Measurements from ENCODE around the gene ARSA. TPM values are rescaled to one million over a fixed set of nuclear protein-coding genes. Genes with fewer than 3 reads are reported as not detected.

Gene ARSA
- total RNA-seq, 6 donors from 2014 or later: 29.8 to 99.0 (median 59.2) TPM

DNA sequence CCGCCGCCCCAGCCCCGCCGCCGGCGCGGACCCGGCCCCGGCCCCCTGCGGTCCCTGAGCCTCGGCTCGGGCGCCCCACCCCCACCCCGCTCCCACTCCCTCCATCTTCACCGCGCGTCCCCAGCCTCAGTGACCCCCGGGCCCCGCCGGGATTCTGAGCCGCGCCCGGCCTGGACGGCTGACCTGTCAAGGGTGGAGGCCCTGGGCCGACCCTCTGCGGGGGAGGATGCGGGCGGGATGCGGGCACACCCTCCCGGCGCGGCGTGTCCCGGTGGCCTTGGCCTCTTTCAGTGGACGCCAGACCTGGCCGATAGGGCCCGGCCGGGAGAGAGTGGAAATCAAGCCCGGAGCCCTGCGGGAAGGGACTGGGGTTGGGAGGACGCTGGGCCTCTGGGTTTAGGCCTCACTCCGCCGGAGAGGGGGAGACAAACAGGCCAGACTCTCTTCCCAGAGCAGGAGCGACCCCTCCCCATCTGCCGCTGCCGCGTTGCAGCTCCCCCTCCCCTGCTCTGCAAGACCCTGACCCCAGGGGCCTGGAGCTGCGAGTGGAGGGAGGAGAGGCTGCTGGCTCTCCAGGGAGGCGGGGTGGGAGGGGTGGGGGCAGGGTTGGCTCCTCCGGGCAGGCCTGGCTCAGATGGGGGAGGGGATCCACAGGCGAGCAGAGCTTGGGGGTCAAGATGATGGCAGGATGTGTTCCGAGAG lies 26.8 kb downstream of the ARSA start:
- no peak for TF ChIP-seq EP300 (IDR thresholded peaks at IDR 0.05)
- no peak for TF ChIP-seq POLR2AphosphoS5 (IDR thresholded peaks at IDR 0.05)
- TF ChIP-seq, protein P1, sequence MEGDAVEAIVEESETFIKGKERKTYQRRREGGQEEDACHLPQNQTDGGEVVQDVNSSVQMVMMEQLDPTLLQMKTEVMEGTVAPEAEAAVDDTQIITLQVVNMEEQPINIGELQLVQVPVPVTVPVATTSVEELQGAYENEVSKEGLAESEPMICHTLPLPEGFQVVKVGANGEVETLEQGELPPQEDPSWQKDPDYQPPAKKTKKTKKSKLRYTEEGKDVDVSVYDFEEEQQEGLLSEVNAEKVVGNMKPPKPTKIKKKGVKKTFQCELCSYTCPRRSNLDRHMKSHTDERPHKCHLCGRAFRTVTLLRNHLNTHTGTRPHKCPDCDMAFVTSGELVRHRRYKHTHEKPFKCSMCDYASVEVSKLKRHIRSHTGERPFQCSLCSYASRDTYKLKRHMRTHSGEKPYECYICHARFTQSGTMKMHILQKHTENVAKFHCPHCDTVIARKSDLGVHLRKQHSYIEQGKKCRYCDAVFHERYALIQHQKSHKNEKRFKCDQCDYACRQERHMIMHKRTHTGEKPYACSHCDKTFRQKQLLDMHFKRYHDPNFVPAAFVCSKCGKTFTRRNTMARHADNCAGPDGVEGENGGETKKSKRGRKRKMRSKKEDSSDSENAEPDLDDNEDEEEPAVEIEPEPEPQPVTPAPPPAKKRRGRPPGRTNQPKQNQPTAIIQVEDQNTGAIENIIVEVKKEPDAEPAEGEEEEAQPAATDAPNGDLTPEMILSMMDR (IDR thresholded peaks at IDR 0.05): no peak
- no peak for TF ChIP-seq POLR2A (IDR thresholded peaks at IDR 0.05)
- Histone ChIP-seq H3K27ac (no peak overlapping the region), H3K36me3 (no peaks in the 10 kb centered on the region), H3K4me1 (peaks cover 11 to 19% (median 14%) of the 10 kb centered on the region in 4 donors), H3K9me3 (no peaks in the 10 kb centered on the region), H3K4me3 (peak overlapping the region in 3 of 4 donors; percentile 48 to 56 (median 55)), H3K27me3 (peaks cover 0 to 44% (median 26%) of the 10 kb centered on the region in 4 donors)
- DNase-seq (peak in 1 of 2 donors; percentile 81), ATAC-seq (ENCODE audit: low FRiP score in 2 of 2) (no peak)
- 21 to 50% methylated on average over 2 to 26 of the region's 52 CpGs for WGBS, 2 donors

DNA sequence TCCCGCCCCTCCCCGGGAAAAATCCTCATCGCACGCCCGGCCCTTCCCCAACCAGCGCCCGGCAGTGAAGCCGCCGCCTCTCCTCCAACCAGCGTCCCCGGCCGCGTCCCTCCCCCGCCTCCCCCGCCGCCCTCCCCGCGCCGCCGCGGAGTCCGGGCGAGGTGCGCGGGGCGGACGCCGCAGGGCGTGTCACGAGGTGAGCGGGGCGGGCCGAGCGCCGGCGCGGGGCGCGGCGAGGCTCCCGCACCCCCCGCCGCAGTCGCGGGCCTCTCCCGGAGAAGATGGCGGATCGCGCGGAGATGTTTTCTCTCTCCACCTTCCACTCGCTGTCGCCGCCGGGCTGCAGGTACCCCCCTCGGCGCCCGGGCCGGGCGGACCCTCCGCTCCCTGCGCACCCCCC lies 27.4 kb downstream of the ARSA start, which contains the start of gene MAPK8IP2:
Gene MAPK8IP2 (plus strand): TSS at position 256 of the 400 bp plus-strand sequence. CDS start 26 bp downstream, at position 282.
- WGBS, 2 donors: no CpG with 5 or more reads among the region's 61 CpGs
- ATAC-seq (ENCODE audit: low FRiP score in 2 of 2) (peak in 1 of 2 donors; percentile 18), DNase-seq (peak in 1 of 2 donors; percentile 87)
- H3K4me1 ChIP-seq: peaks cover 11 to 19% (median 14%) of the 10 kb centered on the region in 4 donors
- TF ChIP-seq POLR2A (IDR thresholded peaks at IDR 0.05): no peak
- TF ChIP-seq POLR2AphosphoS5 (IDR thresholded peaks at IDR 0.05): no peak
- no peak for TF ChIP-seq EP300 (IDR thresholded peaks at IDR 0.05)
- TF ChIP-seq, protein P1 (IDR thresholded peaks at IDR 0.05): no peak
- no peaks in the 10 kb centered on the region for H3K36me3 ChIP-seq
- peak within 1 kb of the TSS in 3 of 4 donors; percentile 48 to 56 (median 55) for H3K4me3 ChIP-seq
- no peaks in the 10 kb centered on the region for H3K9me3 ChIP-seq
- H3K27ac ChIP-seq: no peak within 1 kb of the TSS
- peaks cover 0 to 44% (median 26%) of the 10 kb centered on the region in 4 donors for H3K27me3 ChIP-seq

DNA sequence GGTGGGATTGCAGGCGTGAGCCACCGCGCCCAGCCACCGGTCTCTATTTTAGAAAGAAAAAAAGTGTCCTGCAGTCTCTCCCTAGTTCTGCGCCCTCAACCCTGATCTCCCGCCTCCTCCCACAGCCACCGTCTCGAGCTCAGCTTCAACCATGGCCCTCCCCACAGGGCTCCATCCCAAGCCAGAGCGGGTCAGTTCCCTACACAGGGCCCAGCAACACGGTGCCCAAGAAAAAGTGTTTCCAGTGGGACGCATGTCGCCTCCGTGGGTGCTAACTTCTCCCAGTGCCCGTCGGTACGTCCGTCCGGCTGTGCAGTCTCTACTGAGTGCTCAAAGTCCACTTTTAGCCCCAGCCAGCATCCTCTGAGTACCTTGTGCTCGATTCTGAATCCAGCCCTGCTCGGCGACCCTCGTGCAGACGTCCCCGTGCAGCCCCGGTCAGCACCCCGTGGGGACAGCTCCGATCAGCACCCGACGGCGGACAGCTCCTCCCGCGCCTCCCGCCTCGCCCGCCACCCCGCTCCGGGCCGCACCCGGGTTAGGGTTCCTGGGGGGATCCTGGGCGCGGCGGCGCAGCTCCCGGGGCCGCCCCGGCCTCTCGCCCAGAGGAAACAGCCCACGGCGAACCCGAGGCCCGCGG lies 28.0 kb downstream of the ARSA start:
- Histone ChIP-seq H3K27ac (no peak overlapping the region), H3K27me3 (peaks cover 0 to 44% (median 26%) of the 10 kb centered on the region in 4 donors), H3K9me3 (no peaks in the 10 kb centered on the region), H3K4me1 (peaks cover 11 to 19% (median 14%) of the 10 kb centered on the region in 4 donors), H3K36me3 (no peaks in the 10 kb centered on the region), H3K4me3 (peak overlapping the region in 3 of 4 donors; percentile 48 to 56 (median 55))
- peak; percentile 82 to 84 for ATAC-seq (ENCODE audit: low FRiP score in 2 of 2)
- TF ChIP-seq POLR2AphosphoS5 (IDR thresholded peaks at IDR 0.05) (no peak), EP300 (IDR thresholded peaks at IDR 0.05) (no peak), POLR2A (IDR thresholded peaks at IDR 0.05) (no peak)
- TF ChIP-seq, protein P1 (IDR thresholded peaks at IDR 0.05): no peak
- 29 to 48% methylated on average over 16 to 30 of the region's 52 CpGs for WGBS, 2 donors
- peak; percentile 47 to 94 for DNase-seq

DNA sequence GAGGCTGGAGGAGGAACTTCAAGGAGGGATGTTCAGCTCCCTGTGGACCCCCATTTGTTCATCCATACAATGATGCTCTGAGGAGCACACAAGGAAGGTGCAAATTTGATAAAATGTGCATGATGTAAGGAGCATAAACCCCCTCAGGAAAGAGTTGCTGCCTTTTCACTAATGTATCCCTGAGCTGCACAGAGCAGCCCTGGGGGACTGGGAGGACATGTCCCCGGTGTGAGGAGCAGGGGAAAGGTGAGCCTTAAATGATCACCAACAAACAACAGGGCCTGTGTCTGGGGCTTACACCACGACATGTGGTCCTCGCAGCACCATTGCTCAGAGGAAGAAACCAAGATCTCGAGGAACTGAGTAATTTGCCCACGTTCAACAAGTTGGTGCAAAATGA lies 30.9 kb downstream of the ARSA start:
- H3K4me3 ChIP-seq: no peak overlapping the region
- H3K4me1 ChIP-seq: peaks cover 11 to 19% (median 11%) of the 10 kb centered on the region in 4 donors
- peaks cover 0 to 22% (median 12%) of the 10 kb centered on the region in 4 donors for H3K27me3 ChIP-seq
- TF ChIP-seq EP300 (IDR thresholded peaks at IDR 0.05) (no peak), POLR2A (IDR thresholded peaks at IDR 0.05) (no peak), POLR2AphosphoS5 (IDR thresholded peaks at IDR 0.05) (no peak)
- TF ChIP-seq, protein P1 (IDR thresholded peaks at IDR 0.05): no peak
- WGBS, 2 donors: 89 to 91% methylated on average over 5 of the region's 5 CpGs
- H3K9me3 ChIP-seq: no peaks in the 10 kb centered on the region
- H3K27ac ChIP-seq: no peak overlapping the region
- no peak for DNase-seq
- ATAC-seq (ENCODE audit: low FRiP score in 2 of 2): no peak
- no peaks in the 10 kb centered on the region for H3K36me3 ChIP-seq

Data from upper lobe of left lung (tissue), 6 donors.